Neural progenitor cell (in vitro differentiated cells): ENCODE measurements around the gene WDR45B.

Experiments
- CTCF ChIP-seq: fragments of 200-600 bp; sonication (generic); IDR thresholded peaks from 2 replicates; pipeline ENCODE4 v1.5.1; 2017; ENCODE audit warnings: antibody characterized with exemption, mild to moderate bottlenecking
- EZH2 ChIP-seq: fragments of 200-600 bp; sonication (generic); IDR thresholded peaks from 2 replicates; pipeline ENCODE4 v1.6.1; 2017; ENCODE audit warnings: antibody characterized with exemption, mild to moderate bottlenecking, moderate library complexity
- EZH2phosphoT487 ChIP-seq: fragments of 200-600 bp; sonication (generic); IDR thresholded peaks from 2 replicates; pipeline ENCODE4 v1.6.1; 2017; ENCODE audit warnings: antibody characterized with exemption

GRCh38 chr17:82664701-82665182 lies 16.5 kb upstream of the WDR45B start:
- no peak for TF ChIP-seq CTCF
- TF ChIP-seq EZH2, result no peak
- no peak for TF ChIP-seq EZH2phosphoT487
